ENCODE measurements around the gene ADSS1. TPM values are rescaled to one million over a fixed set of nuclear protein-coding genes. Genes with fewer than 3 reads are reported as not detected.

The ADSS1 gene
- total and polyA plus RNA-seq, 2 donors (not counting 1 experiment from before 2014, with no cell fraction given): 2.2 to 3.5 TPM

- no peaks in the 10 kb centered on the region for H3K79me2 ChIP-seq (ENCODE audit: control insufficient read depth, insufficient read depth, low read length)
- no peaks in the 10 kb centered on the region for H4K20me1 ChIP-seq (ENCODE audit: control insufficient read depth, extremely low read depth, insufficient read depth, low read length)
- no peak overlapping the region for H3K4me2 ChIP-seq (ENCODE audit: extremely low read depth, insufficient read depth, low read length)
- H3K9ac ChIP-seq (ENCODE audit: insufficient read depth, low read length): no peak overlapping the region
- H3K27ac ChIP-seq (ENCODE audit: insufficient read depth, low read length): no peak overlapping the region
- H3K9me3 ChIP-seq (ENCODE audit: control insufficient read depth, insufficient read depth, low read depth, low read length): no peaks in the 10 kb centered on the region
- no peak overlapping the region for H3K4me3 ChIP-seq (replicated peaks in 1 of 4; ENCODE audit: control extremely low read depth in 1 of 4, insufficient read depth in 1 of 4, low read depth in 3 of 4, low read length in 4 of 4)
- H3K36me3 ChIP-seq (ENCODE audit: control insufficient read depth, insufficient read depth, low read length): no peaks in the 10 kb centered on the region
- no peak for DNase-seq (ENCODE audit: low read depth in 2 of 2)
- H2AFZ ChIP-seq (ENCODE audit: low read length): no peak overlapping the region
- H3K4me1 ChIP-seq (ENCODE audit: control insufficient read depth, extremely low read depth, insufficient read depth, low read length): no peaks in the 10 kb centered on the region
- H3K27me3 ChIP-seq (ENCODE audit: control insufficient read depth, insufficient read depth, low read length): peaks cover 9% of the 10 kb centered on the region
- TF ChIP-seq, protein P1, sequence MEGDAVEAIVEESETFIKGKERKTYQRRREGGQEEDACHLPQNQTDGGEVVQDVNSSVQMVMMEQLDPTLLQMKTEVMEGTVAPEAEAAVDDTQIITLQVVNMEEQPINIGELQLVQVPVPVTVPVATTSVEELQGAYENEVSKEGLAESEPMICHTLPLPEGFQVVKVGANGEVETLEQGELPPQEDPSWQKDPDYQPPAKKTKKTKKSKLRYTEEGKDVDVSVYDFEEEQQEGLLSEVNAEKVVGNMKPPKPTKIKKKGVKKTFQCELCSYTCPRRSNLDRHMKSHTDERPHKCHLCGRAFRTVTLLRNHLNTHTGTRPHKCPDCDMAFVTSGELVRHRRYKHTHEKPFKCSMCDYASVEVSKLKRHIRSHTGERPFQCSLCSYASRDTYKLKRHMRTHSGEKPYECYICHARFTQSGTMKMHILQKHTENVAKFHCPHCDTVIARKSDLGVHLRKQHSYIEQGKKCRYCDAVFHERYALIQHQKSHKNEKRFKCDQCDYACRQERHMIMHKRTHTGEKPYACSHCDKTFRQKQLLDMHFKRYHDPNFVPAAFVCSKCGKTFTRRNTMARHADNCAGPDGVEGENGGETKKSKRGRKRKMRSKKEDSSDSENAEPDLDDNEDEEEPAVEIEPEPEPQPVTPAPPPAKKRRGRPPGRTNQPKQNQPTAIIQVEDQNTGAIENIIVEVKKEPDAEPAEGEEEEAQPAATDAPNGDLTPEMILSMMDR (conservative IDR thresholded peaks at IDR 0.05 in 1 of 2, IDR thresholded peaks at IDR 0.05 in 1 of 2; ENCODE audit: low read depth in 1 of 2, low read length in 2 of 2): no peak
- no peak for TF ChIP-seq EZH2 (IDR thresholded peaks at IDR 0.05; ENCODE audit: low read length, missing control alignments)
Observed at GRCh38 chr14:104729835-104730181, 5.8 kb downstream of the ADSS1 start.

- TF ChIP-seq EZH2 (IDR thresholded peaks at IDR 0.05; ENCODE audit: low read length, missing control alignments): no peak
- TF ChIP-seq, protein P1 (conservative IDR thresholded peaks at IDR 0.05 in 1 of 2, IDR thresholded peaks at IDR 0.05 in 1 of 2; ENCODE audit: low read depth in 1 of 2, low read length in 2 of 2): no peak
- Histone ChIP-seq H3K9me3 (ENCODE audit: control insufficient read depth, insufficient read depth, low read depth, low read length) (no peaks in the 10 kb centered on the region), H3K9ac (ENCODE audit: insufficient read depth, low read length) (no peak overlapping the region), H3K27me3 (ENCODE audit: control insufficient read depth, insufficient read depth, low read length) (peaks cover 9% of the 10 kb centered on the region), H3K27ac (ENCODE audit: insufficient read depth, low read length) (no peak overlapping the region), H3K4me2 (ENCODE audit: extremely low read depth, insufficient read depth, low read length) (no peak overlapping the region), H3K36me3 (ENCODE audit: control insufficient read depth, insufficient read depth, low read length) (no peaks in the 10 kb centered on the region), H4K20me1 (ENCODE audit: control insufficient read depth, extremely low read depth, insufficient read depth, low read length) (no peaks in the 10 kb centered on the region), H3K4me1 (ENCODE audit: control insufficient read depth, extremely low read depth, insufficient read depth, low read length) (no peaks in the 10 kb centered on the region), H3K4me3 (replicated peaks in 1 of 4; ENCODE audit: control extremely low read depth in 1 of 4, insufficient read depth in 1 of 4, low read depth in 3 of 4, low read length in 4 of 4) (no peak overlapping the region), H2AFZ (ENCODE audit: low read length) (no peak overlapping the region), H3K79me2 (ENCODE audit: control insufficient read depth, insufficient read depth, low read length) (no peaks in the 10 kb centered on the region)
- no peak for DNase-seq (ENCODE audit: low read depth in 2 of 2)
Observed at GRCh38 chr14:104730487-104730886, 6.5 kb downstream of the ADSS1 start.

DNA sequence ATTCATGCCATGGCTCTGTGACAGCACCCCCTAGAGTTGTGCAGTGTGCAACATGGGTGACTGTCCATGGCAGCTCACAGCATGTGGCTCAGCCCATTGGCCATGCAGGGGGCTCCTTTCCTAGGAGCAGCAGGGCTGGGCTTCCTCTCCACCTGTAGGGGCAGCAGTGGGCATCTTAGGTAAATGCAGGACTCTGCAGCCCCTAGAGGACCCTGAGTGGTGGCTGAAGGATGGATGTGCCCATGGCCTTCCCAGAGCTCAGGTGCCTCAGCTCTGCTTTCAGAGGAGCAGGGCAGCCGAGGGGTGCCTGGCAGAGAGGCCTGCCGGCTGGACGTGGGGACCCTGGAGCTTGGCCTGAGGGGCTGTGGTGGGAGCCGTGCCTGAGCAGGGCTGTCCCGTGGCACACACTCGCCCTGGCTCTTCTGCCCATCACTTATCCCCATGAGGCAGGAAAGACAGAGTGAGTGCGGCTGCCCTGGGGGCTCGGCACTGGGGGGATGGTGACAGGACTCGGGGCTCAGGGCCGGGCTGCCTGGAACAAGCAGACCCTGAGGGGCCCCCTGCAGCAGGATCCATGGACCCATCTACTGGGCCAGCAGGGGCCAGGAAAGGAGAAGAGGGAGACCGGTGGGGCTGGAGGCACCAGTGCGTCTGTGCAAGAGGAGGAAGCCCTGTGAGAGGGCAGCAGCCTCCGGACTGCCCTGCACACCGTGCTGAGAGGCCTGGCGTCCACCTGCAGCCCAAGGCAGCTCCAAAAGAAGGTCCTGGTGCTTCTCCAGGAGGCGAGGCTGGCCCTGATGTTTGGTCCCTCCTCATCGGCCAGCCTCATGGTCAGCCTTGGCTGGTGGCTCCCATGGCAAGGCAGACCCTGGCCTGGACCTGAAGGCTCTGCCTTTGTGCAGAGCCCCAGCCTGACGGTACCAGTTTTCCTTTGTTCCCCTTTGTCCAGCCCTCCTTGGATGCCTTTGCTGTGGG, 7.6 kb downstream of the ADSS1 start:
- H3K9me3 ChIP-seq (ENCODE audit: control insufficient read depth, insufficient read depth, low read depth, low read length): no peaks in the 10 kb centered on the region
- peaks cover 5% of the 10 kb centered on the region for H3K4me1 ChIP-seq (ENCODE audit: control insufficient read depth, extremely low read depth, insufficient read depth, low read length)
- H3K4me2 ChIP-seq (ENCODE audit: extremely low read depth, insufficient read depth, low read length): no peak overlapping the region
- no peak overlapping the region for H3K27ac ChIP-seq (ENCODE audit: insufficient read depth, low read length)
- no peak overlapping the region for H3K9ac ChIP-seq (ENCODE audit: insufficient read depth, low read length)
- no peak overlapping the region for H3K4me3 ChIP-seq (replicated peaks in 1 of 4; ENCODE audit: control extremely low read depth in 1 of 4, insufficient read depth in 1 of 4, low read depth in 3 of 4, low read length in 4 of 4)
- DNase-seq (ENCODE audit: low read depth in 2 of 2): no peak
- H4K20me1 ChIP-seq (ENCODE audit: control insufficient read depth, extremely low read depth, insufficient read depth, low read length): no peaks in the 10 kb centered on the region
- no peaks in the 10 kb centered on the region for H3K79me2 ChIP-seq (ENCODE audit: control insufficient read depth, insufficient read depth, low read length)
- H3K27me3 ChIP-seq (ENCODE audit: control insufficient read depth, insufficient read depth, low read length): peaks cover 9% of the 10 kb centered on the region
- TF ChIP-seq EZH2 (IDR thresholded peaks at IDR 0.05; ENCODE audit: low read length, missing control alignments): no peak
- TF ChIP-seq, protein P1 (conservative IDR thresholded peaks at IDR 0.05 in 1 of 2, IDR thresholded peaks at IDR 0.05 in 1 of 2; ENCODE audit: low read depth in 1 of 2, low read length in 2 of 2): peak; percentile 6 to 25
- H2AFZ ChIP-seq (ENCODE audit: low read length): no peak overlapping the region
- no peaks in the 10 kb centered on the region for H3K36me3 ChIP-seq (ENCODE audit: control insufficient read depth, insufficient read depth, low read length)

Data from fibroblast of lung (primary cell).